ENCODE results near the gene SLC15A1.

The SLC15A1 gene

DNA sequence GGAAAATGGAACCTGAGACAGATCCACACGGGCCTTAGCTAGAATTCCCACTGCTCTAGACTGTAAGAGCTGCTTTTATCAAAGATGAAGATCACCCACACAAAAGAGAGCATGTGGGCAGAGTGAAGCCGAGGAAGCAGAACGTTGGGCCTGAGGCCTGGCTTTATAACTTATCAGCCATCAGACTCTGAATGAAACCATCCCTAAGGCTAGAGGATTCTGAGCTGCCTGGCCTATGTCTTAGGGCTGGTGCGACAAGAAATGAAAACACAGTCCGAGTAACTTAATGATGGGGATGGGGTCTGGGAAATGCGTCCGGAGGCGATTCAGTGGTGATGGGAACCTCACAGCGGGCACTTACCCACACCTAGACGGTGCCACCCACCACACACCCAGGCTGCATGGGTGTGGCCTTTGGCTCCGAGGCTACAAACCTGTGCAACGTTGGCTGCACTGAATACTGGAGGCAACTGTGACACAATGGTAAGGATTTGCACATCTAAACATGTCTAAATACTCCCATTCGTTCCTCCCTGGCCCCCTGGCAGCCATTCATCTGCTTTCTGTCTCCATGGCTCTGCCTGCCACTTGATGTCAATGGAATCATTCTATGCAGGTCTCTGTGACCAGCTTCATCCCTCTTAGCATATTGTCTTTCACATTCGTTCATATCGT lies 62.0 kb downstream of the SLC15A1 start:
- DNase-seq: no peak

DNA sequence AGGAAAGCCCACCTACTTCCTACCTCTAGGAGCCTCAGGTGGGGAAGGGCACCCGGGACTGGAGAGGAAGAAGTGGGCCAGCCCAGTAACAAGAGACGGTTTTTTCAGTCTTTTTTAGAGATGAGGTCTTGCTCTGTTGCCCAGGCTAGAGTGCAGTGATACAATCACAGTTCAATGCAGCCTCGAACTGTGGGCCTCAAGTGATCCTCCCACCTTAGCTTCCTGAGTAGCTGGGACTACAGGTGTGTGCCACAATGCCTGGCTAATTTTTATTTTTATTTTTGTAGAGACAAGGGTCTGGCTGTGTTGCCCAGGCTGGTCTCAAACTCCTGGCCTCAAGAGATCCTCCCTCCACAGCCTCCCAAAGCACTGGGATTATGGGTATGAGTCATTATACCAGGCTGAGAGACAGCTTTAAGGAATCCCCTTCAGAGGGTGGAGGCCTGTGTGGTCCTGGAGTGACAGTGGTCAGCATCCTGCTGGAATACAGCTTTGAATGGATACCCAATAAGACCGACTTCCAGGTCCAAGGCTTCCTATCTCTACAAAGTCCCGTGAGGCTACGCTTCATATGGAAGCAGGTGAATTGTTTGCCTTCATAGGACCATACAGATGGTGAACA lies 63.0 kb downstream of the SLC15A1 start:
- DNase-seq: no peak

- no peak for DNase-seq
These were observed 64.1 kb downstream of the SLC15A1 start for GRCh38 chr13:98688373-98688772.

DNA sequence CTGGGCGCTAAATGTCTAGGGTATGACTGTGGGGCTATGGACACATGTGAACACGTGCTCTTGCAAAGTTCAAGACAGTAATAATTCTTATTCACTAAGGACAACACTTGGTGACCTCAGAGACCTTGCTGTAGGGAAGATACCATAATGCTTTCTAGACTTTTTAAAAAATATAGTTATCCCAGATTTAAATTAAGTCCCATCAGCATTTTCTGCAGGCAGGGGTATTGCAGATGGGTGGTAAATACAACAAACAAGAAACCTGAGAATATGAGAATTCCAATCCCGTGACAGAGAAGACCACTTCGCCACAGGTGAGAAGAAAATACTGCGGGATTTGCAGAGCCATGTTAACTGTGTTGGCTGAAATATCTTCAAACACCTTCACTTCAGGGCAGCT lies 65.2 kb downstream of the SLC15A1 start:
- DNase-seq: no peak

DNA sequence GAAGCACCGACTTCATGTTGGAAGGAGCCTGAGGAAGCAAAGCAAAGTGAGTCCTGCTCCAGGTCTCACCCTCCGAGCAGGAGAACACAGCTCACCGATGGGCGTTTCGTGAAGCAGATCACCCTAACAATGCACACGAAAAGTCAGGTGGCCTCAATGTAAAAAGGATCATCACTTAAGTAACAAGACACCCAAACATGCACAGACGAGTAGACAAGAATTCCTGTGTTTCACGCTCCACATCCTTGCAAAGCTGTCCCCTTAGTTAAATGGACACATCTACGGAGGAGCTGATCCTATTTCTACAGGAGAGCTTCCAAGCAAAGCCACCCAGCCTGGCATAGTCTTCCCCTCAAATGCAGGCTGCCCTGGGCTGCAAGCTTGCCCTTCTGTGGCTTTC lies 66.2 kb downstream of the SLC15A1 start:
- DNase-seq: no peak

- no peak for DNase-seq
These were observed 67.3 kb downstream of the SLC15A1 start for GRCh38 chr13:98685146-98685545.

- DNase-seq: no peak
These were observed 71.4 kb downstream of the SLC15A1 start for GRCh38 chr13:98681049-98681448.

GRCh38 chr13:98678741-98679140 lies 73.7 kb downstream of the SLC15A1 start:
- DNase-seq: no peak

DNA sequence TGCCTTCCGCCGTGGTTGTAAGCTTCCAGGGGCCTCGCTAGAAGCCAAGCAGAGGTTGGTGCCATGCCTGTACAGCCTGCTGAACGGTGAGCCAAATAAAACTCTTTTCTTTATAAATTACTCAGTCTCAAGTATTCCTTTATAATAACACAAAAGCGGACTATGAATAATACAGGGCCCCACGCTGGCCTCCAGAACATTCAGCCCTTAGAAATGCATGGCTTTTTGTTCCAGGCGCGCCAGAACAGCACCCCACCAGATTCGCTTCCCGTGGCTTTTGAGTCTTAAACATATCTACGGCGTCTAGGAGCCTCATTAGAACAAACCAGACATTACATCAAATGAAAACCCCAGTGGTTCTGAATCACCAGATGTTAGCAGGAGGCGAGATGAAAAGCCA lies 75.1 kb downstream of the SLC15A1 start:
- DNase-seq: no peak

DNA sequence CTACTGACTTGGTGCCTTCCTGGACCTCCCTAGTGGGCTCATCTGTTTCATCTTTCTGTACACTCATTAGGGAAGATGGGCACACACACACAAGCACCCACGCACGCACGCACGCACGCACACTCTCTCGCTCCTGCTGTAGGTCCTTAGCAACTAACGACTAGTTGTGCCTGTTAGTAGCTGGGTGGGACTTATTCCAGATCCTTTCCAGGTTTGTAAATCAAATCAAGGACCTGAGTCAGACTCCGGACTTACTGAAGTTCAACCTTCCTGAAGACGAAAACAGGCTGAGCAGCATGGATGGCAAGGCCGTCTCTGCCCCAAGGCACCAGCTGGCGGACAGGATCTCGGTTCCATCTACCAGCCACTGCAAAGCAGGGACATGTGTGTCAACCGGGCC lies 76.2 kb downstream of the SLC15A1 start:
- no peak for DNase-seq

GRCh38 chr13:98675837-98676236 lies 76.6 kb downstream of the SLC15A1 start:
- DNase-seq: no peak

- DNase-seq: no peak
These were observed 77.4 kb downstream of the SLC15A1 start for GRCh38 chr13:98675066-98675465.

DNA sequence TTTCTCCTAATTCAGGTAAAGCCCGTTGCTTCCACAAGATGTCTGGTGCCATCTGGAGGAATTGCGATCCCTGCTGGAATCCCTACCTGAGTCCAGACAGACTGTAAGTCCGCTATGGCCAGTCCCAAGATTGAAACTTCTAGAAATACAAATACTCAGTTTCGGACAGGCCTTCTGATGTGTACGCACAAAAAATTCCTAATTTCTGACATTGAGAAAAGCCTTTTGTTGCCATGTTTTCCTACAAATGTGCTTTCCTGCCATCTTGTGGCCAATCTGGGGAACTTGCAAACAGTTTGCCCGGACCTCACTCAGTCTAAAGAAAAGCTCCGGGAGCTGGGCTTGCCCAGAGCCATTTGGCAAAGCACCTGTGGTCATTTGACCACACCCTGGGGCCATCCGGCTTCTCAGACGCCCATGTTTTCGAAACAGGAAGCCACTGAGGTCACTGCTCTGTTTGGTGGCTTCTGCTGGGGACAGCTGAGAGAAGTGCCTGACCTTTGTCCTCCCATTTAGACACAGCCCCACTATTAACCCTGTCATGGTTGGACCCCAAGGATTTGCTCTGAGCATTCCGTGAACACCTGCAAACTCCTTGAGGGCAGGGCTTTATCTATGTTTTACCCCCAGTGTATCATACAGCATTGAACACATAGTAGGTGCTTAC lies 79.4 kb downstream of the SLC15A1 start:
- peak; percentile 39 for DNase-seq

DNA sequence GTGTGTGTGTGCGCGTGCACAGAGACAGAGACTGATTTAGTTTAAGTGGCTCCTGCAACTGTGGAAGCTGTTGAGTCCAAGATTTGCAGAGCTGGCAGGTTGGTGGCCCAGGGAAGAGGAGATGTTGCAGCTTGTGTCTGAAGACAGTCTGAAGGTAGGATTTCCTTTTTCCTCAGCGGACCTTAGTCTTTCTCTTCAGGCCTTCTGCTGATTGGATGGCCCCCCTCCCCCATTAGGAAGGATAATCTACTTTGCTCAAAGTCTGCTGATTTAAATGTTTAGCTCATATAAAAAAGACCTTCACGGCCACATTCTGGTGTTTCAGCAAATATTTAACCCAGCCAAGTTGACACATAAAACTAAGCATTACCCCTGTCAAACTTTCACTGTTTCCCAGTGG lies 84.3 kb downstream of the SLC15A1 start:
- DNase-seq: no peak

- DNase-seq: no peak
These were observed 86.9 kb downstream of the SLC15A1 start for GRCh38 chr13:98665638-98665995.

DNA sequence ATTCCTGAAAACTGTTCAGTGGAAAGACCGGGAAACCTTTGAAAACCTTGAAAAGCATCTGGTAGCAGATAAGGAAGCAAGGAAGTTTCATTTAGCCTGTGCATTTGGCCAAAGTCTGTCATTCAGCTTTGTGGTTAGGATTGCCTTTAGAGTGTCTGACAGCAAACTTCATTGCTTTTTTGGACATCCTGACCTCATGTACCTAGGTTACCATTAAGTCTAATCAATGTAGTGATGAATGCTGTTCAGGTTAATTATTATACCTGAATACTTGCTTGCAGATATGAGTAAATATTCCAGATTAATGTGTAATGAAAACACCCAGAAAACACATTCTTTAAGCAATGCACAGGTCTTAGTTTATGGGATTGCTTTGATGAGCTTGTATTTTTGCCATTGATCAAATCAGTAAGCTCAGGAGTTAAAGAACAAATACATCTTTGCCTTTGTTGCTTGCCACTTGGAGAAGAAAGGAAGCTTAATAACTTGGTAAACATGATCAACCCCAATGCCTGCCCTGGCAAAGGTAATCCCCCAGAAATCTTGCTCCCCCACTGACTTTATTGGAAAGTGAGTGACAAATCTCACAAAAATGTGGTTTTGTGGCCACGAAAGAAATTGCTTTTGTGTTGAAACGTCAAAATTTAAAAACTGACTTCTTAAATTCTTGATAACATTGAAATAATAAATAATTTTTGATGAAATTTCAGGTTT lies 87.4 kb downstream of the SLC15A1 start:
- DNase-seq: no peak

GRCh38 chr13:98664510-98664909 lies 88.0 kb downstream of the SLC15A1 start:
- DNase-seq: no peak

GRCh38 chr13:98664047-98664446 lies 88.4 kb downstream of the SLC15A1 start:
- DNase-seq: no peak

DNA sequence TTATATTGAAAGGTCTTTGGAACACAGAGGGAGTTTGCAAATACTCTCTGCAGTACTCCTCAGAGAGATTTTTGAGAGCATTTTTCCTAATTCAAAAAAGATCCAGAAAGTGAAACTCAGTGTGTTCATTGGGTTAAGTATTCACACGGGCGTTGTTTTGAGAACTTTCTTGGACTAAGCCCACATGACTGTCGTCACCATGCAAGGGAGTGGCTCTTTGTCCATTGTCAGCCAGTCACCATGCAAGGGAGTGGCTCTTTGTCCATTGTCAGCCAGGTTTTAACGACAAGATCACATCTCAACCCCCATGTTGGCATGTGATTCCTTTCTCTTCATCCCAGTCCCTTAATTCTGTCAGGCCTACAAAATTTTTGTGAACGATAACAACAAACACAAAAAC lies 94.3 kb downstream of the SLC15A1 start:
- DNase-seq: no peak

GRCh38 chr13:98657506-98658085 lies 94.9 kb downstream of the SLC15A1 start:
- DNase-seq: no peak

GRCh38 chr13:98656223-98656622 lies 96.2 kb downstream of the SLC15A1 start:
- DNase-seq: no peak

DNA sequence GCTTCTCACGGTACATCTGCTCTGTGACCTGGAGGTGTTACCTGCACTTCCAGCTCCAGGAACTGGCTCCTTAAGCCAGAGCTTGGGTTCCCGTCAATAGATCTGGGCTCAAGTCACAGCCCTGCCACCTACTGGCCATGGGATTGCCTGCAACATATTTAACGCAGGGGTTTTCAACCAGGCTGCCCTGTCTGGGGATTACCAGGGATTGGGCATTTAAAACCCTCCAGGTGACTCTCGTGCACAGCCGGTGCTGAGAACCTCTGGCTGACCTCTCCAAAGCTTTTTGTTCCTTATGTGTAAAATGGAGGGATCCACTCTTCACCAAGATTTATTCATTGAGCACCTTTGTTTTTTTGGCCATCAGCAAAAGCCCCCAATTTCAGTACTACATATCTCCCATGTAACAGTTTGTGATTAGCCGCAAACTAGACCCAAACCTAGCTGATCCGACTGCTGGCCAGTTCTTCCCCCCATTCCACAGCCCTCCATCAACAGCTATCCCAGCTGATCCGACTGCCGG lies 98.9 kb downstream of the SLC15A1 start:
- peak; percentile 74 for DNase-seq

Measured in activated CD4-positive, alpha-beta T cell treated with anti-CD3 and anti-CD28 coated beads, Interleukin-2, amount 50 U/mL, for 1 hour (primary cell).